NOMO-1 treated with DMSO at 0.1 percent for 48 hours (cell line): Measurements from ENCODE around the gene SH3BP1.
"Not testable (repeated sequence)": the region's sequence is repeated elsewhere in the genome, so short reads cannot be mapped to it uniquely, and the experiment has no call there.

Experiments
- DNase-seq: peaks from one replicate; lab custom pipeline; 2025; ENCODE audit not compliant: unreplicated experiment; lab: John Stamatoyannopoulos, UW

Gene SH3BP1

DNA sequence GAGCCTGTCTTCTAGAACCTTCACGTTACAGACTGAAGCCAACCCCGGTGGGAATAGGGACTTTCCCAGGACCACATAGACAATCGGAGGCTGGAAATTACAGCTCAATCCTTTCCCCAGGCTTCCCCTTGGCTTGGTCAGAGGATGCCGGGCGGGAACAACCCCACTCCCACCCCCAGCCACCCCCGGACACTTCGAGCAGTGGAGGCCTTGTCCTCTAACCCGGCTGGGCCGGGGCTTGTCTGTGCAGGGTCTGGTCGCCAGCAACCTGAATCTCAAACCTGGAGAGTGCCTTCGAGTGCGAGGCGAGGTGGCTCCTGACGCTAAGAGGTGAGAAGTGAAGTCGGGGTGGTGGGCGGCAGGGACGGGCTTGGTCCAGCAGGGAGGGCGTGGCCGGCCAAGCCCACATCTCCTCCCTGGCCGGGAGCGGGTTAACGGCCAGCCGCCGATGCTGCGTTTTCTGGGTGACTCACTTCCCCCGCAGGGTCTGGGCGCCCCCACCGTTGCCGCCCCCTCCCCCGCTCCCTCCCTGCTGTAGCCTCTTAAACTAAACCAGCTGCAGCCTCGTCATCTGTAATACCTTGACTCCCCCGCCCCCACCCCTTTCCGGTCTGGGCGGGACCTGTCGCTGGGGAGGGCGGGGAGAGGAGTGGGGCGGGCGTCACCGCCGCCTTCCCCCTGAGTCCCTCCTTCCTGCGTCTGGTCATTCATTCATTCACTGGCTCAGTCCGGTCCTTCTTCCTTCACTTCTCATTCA is 37.4 kb downstream of the SH3BP1 start:
- DNase-seq = peak; percentile 92

GRCh38 chr22:37677493-37677974 is 38.1 kb downstream of the SH3BP1 start:
- DNase-seq = no peak

DNA sequence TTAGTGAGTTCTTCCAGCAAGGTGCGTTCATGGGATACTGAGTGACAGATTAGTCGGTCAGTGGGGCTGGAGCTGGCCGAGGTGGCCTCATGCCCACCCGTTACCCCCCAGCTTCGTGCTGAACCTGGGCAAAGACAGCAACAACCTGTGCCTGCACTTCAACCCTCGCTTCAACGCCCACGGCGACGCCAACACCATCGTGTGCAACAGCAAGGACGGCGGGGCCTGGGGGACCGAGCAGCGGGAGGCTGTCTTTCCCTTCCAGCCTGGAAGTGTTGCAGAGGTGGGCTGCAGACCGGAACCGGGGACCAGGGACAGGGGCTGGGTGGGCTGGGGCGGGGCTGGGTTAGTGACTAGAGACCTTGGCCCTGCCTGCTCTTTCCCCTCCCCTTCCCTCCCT is 38.9 kb downstream of the SH3BP1 start:
- DNase-seq = no peak

- DNase-seq = no peak
These were observed 40.2 kb downstream of the SH3BP1 start for GRCh38 chr22:37679670-37680069.

DNA sequence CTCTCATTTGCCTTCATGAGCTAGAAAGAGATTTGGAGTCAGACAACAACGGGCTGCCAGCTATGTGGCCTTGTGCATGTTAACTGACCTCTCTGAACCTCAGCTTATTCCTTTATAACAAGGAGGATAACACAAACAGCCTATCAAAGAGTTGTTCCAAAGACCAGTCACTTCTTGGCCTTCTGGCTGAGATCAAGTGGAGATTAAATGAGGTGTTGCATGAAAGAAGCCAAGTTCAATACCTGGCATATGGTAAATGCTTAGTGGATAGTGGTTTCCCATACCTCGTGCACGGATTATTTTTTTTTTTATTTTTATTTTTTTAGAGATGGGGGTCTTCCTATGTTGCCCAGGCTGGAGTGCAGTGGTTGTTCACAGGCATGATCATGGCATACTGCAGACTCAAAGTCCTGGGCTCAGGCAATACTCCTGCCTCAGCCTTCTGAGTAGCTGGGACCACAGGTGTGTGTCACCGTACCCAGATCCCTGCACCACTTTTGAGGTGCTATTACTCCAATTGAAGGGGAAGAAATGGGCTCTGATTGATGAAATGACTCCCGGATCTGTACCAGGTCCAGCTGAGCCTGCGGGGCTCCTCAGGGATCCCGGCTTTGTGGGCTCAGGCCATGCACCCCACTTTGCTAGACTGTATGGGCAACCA is 40.9 kb downstream of the SH3BP1 start:
- DNase-seq = no peak

GRCh38 chr22:37681001-37681424 is 41.5 kb downstream of the SH3BP1 start:
- DNase-seq = no peak

DNA sequence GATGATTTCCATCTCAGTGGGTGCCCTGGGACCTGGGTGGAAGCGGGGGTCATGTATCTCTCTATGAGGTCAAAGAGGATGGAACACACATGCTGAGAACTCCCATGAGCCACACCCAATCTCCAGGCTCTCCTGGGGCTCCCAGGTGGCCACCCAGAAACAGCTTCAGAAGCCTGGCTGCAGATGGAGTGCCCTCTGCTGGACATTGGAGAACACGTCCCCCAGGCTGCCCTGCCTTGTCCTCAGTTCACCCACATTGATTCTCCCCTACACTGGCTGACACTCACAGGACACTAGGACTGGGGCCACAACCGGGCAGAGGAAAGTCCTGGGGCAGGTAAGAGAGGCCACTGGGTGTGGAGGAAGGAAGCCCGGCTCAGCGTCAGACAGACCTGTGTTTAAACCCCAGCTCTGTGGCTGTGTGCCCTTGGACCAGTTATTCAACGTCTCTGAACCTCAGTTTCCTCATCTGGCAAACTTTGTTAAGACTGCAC is 42.1 kb downstream of the SH3BP1 start:
- DNase-seq = peak; percentile 68

DNA sequence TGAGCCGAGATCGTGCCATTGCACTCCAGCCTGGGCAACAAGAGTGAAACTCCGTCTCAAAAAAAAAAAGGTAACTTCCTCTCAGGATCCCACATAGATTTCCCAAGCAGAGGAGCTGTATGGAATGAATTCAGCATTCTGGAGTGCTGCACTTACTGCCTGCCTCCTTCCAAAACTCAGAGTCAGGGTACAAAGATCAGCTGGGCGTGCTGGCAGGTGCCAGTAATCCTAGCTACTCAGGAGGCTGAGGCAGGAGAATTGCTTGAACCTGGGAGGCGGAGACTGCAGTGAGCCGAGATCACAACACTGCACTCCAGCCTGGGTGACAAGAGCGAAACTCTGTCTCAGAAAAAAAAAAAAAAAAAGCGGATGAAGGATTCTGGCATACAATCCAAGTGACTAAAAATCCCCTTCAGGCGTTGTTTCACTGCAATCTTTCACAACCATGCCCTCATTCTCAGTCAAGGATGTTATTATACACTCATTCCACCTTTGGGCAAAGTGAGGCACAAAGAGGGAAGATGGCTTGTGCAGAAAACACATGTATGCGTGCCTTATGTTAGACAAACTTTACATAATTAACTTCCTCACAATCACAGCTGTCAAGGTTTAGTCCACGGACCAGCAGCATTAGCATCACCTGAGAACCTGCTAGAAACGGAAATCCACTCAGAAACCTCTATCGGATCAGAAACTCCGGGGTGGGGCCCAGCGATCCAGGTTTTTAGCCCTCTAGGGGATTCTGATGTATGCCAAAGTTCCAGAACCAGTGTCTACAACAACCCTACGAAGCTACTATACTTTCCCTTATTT is 45.5 kb downstream of the SH3BP1 start:
- DNase-seq = no peak

GRCh38 chr22:37686002-37686982 is 46.8 kb downstream of the SH3BP1 start, which contains the start of gene NOL12:
Gene NOL12, plus strand, starts transcription at chr22:37686343. Its CDS starts 50 bp downstream, at chr22:37686393.
- peak; percentile 83 for DNase-seq

DNA sequence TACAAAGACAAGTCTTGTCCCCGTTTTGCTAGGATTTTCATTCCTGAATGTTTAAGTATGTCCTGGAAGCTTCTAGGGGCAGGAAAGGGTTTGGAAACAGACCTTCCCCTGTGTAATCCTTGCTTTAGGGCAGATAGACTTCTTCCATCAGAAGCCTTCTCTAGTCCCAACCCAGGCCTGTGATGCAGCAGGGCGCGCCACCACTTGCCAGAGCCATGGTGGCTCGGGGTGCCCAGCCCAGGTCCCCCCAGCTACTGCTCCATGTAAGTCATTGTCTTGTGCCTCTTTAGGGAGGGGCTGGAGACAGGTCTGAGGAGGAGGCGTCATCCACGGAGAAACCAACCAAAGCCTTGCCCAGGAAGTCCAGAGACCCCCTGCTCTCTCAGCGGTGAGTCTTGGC is 50.9 kb downstream of the SH3BP1 start:
- no peak for DNase-seq

DNA sequence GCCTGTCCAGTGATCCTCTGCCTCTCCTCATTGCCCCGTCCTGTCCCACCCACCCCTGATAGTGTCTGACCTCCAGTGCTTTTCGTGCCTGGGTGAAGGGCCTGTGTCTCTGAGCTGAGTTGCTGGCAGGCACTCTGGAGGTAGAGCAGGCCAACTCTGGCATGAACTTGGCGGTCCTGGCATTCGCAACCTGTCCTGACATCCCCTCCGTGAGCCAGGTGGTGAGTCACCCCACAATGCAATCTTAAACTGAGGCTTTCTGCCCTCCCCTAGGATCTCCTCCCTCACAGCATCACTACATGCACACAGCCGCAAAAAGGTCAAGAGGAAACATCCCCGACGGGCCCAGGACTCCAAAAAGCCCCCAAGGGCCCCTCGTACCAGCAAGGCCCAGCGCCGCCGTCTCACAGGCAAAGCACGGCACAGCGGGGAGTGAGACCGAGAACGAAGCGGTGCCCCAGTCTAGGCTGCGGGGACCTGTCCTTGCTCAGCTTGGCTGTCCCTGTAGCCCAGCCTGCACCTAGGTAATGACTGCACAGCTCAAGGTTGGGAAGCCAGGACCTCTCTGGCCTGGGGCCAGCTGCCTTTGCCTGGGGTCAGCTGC is 51.5 kb downstream of the SH3BP1 start:
- DNase-seq = no peak

GRCh38 chr22:37692627-37693285 is 53.3 kb downstream of the SH3BP1 start:
- DNase-seq = no peak

GRCh38 chr22:37694131-37694530 is 54.7 kb downstream of the SH3BP1 start:
- DNase-seq = not testable (repeated sequence)

DNA sequence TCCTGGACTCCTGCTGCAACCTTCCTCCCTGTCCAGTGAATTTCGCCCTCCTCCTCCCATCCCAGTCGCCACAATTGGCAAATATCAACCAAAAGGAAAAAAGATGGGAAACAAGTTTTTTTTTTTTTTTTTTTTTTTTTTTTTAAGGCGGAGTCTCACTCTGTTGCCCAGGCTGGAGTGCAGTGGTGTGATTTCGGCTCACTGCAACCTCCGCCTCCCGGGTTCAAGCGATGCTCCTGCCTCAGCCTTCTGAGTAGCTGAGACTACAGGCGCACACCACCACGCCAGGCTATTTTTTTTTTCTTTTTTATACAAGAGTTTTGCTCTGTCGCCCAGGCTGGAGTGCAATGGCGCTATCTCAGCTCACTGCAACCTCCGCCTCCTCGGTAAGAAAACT is 56.8 kb downstream of the SH3BP1 start:
- not testable (repeated sequence) for DNase-seq

- DNase-seq = peak; percentile 35
These were observed 57.4 kb downstream of the SH3BP1 start, which contains the start of gene TRIOBP for GRCh38 chr22:37696657-37697537. Gene TRIOBP, plus strand, starts transcription at chr22:37697048. Its CDS starts 4,318 bp downstream, at chr22:37701366.

DNA sequence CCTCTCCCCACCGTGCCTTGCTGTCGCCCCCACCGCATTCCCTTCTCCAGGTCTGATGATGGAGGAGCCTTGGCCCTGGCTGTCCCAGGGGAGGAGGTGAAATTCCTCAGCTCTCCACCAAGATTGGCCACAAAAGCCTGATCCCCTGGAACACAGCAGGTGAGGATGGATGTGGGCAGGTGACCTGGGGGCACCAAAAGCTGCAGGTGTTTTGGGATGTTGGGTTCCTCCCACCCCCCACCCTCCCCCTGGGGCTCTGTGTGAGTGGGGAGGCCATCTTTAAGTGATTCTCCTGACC is 58.0 kb downstream of the SH3BP1 start:
- DNase-seq = no peak

- no peak for DNase-seq
These were observed 61.8 kb downstream of the SH3BP1 start for GRCh38 chr22:37701141-37701786.

DNA sequence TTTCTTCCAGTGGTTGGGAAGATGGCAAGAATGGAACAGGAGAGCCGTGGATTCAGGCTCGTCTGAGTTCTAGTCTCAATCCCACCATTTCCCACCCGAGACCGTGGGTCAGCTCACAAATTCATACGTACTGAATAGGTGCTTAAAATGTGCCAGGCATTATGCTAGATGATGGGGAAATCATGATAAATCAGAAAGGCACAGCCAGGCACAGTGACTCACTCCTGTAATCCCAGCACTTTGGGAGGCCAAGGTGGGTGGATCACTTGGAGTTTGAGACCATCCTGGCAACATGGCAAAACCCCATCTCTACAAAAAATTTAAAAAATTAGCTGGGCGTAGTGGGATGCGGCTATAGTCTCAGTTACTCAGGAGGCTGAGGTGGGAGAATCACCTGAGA is 64.4 kb downstream of the SH3BP1 start:
- no peak for DNase-seq
